Bone marrow (tissue), 2 donors: ENCODE results near the gene OR2H2.

Experiments used
- DNase-seq, 2 donors: peaks; one replicate each; lab custom pipeline; 2025; lab: John Stamatoyannopoulos, UW

OR2H2 gene

GRCh38 chr6:29584821-29585220, at the start of gene OR2H2:
TSS of gene OR2H2 (plus strand) at chr6:29585121. CDS start at chr6:29587945, 2,824 bp downstream.
- no peak for DNase-seq

GRCh38 chr6:29537714-29538403, 47.1 kb upstream of the OR2H2 start:
- DNase-seq = no peak

- no peak for DNase-seq
Observed at GRCh38 chr6:29547573-29547972, 37.3 kb upstream of the OR2H2 start.

GRCh38 chr6:29552512-29553051, 32.3 kb upstream of the OR2H2 start:
- DNase-seq = peak in 1 of 2 donors; percentile 29

GRCh38 chr6:29553268-29554057, 31.5 kb upstream of the OR2H2 start:
- DNase-seq = no peak

GRCh38 chr6:29554764-29555163, 30.2 kb upstream of the OR2H2 start:
- no peak for DNase-seq

- no peak for DNase-seq
Observed at GRCh38 chr6:29557320-29557719, 27.6 kb upstream of the OR2H2 start.

GRCh38 chr6:29558439-29559079, 26.4 kb upstream of the OR2H2 start:
- no peak for DNase-seq

GRCh38 chr6:29559524-29560287, 25.2 kb upstream of the OR2H2 start, which contains the start of gene UBD:
TSS of gene UBD (minus strand) at chr6:29559732. CDS start at chr6:29559701, 31 bp downstream.
- DNase-seq = no peak

- DNase-seq = no peak
Observed at GRCh38 chr6:29561091-29561490, 23.8 kb upstream of the OR2H2 start.

GRCh38 chr6:29561606-29562181, 23.2 kb upstream of the OR2H2 start:
- no peak for DNase-seq

GRCh38 chr6:29563435-29563965, 21.4 kb upstream of the OR2H2 start:
- DNase-seq = peak in 1 of 2 donors; percentile 6

- no peak for DNase-seq
Observed at GRCh38 chr6:29564875-29565274, 20.0 kb upstream of the OR2H2 start.

- DNase-seq = no peak
Observed at GRCh38 chr6:29566856-29567255, 18.1 kb upstream of the OR2H2 start.

GRCh38 chr6:29567541-29567940, 17.4 kb upstream of the OR2H2 start:
- DNase-seq = no peak

GRCh38 chr6:29567991-29568390, 16.9 kb upstream of the OR2H2 start:
- DNase-seq = no peak

GRCh38 chr6:29576056-29576455, 8.9 kb upstream of the OR2H2 start:
- no peak for DNase-seq

GRCh38 chr6:29577544-29577943, 7.4 kb upstream of the OR2H2 start:
- DNase-seq = no peak

- peak in 1 of 2 donors; percentile 11 for DNase-seq
Observed at GRCh38 chr6:29589423-29590048, 4.6 kb downstream of the OR2H2 start.

GRCh38 chr6:29590218-29590808, 5.4 kb downstream of the OR2H2 start:
- DNase-seq = no peak
